Mucosa of stomach (tissue), 1 donor: Measurements from ENCODE around the gene MEIOB.

Source experiments
- H3K27me3 ChIP-seq: one replicate; pipeline ENCODE4 v1.7.0; 2013; ENCODE audit warnings: mild to moderate bottlenecking, low read length; ENCODE audit not compliant: control insufficient read depth, insufficient read depth
- H3K36me3 ChIP-seq: one replicate; pipeline ENCODE4 v1.7.0; 2013; ENCODE audit warnings: low read length; ENCODE audit not compliant: control insufficient read depth, insufficient read depth
- H3K4me1 ChIP-seq: one replicate; pipeline ENCODE4 v1.7.0; 2013; ENCODE audit warnings: mild to moderate bottlenecking, low read length; ENCODE audit not compliant: control insufficient read depth, insufficient read depth
- H3K4me3 ChIP-seq: one replicate; pipeline ENCODE4 v1.7.0; 2013; ENCODE audit warnings: low read length
- H3K9ac ChIP-seq: one replicate; pipeline ENCODE4 v1.7.0; 2013; ENCODE audit warnings: mild to moderate bottlenecking, low read length, moderate library complexity
- H3K9me3 ChIP-seq: one replicate; pipeline ENCODE4 v1.7.0; 2013; ENCODE audit warnings: mild to moderate bottlenecking, low read length, moderate library complexity; ENCODE audit not compliant: control insufficient read depth
- donor health status: Pancreatic carcinoma.

The MEIOB gene

DNA sequence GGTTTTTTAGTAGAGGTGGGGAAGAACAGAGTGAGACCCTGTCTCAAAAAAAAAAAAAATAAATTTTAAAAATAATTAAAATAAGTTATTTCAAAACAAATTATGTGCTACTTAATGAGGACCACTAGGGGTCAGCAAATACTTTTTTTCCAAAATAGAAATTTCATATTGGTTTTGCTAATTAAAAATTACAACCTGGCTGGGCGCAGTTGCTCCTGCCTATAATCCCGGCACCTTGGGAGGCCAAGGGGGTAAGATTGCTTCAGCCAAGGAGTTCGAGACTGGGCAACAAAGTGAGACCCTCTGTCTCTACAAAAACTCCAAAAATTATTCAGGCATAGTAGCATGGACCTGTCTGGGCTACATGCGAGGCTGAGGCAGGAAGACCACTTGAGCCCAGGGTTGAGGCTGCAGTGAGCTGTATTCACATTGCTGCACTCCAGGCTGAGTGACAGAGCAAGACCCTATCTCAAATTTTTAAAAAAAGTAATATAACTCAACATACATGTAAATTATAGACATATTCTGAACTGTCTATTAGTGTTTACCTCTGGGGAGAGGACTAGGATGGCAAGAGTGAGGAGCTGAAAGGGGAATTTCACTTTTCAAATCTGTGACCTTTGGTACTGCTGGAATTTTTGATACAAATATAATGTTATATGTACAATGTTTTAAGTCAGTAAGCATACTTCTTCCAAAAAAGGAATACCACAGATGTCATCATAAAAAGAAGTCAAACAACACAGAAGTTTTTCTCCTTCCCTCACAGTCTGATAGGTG is 8.1 kb downstream of the MEIOB start:
- Histone ChIP-seq H3K4me1 (no peaks in the 10 kb centered on the region), H3K4me3 (no peak overlapping the region), H3K9me3 (no peaks in the 10 kb centered on the region), H3K9ac (no peak overlapping the region), H3K27me3 (peaks cover 15% of the 10 kb centered on the region), H3K36me3 (no peaks in the 10 kb centered on the region)

DNA sequence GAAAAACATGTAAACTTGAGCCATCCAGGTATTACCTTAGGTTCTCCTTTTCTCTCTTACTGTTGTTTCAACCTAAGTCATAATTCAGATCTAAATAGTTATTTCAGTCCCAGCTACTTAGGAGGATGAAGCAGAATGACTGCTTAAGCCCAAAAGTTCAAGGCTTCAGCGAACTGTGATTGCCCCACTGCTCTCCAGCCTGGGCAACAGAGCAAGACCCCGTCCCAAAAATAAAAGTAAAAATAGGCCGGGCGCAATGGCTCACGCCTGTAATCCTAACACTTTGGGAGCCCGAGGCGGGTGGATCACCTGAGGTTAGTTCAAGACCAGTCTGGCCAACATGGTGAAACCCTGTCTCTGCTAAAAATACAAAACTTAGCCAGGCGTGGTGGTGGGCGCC is 9.6 kb downstream of the MEIOB start:
- Histone ChIP-seq H3K9me3 (no peaks in the 10 kb centered on the region), H3K9ac (no peak overlapping the region), H3K4me3 (no peak overlapping the region), H3K27me3 (peaks cover 26% of the 10 kb centered on the region), H3K36me3 (no peaks in the 10 kb centered on the region), H3K4me1 (no peaks in the 10 kb centered on the region)

DNA sequence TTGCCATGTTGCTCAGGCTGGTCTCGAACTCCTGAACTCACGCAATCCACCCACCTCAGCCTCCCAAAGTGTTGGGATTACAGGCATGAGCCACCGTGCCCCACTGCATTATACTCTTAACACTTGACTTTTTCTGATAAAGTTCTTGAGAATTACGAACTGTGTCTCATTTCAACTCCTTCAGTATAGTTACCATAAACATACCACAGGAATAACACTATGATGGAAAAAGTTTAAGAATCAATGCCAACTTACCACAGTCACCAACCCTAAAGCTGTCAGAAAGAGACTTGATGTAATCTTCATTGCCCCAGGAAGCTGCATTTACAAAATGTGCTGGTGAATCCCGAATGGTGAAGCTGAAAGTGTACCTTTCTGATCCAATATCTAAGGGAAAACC is 10.2 kb downstream of the MEIOB start:
- no peak overlapping the region for H3K4me3 ChIP-seq
- H3K36me3 ChIP-seq, result no peaks in the 10 kb centered on the region
- no peak overlapping the region for H3K9ac ChIP-seq
- no peaks in the 10 kb centered on the region for H3K4me1 ChIP-seq
- H3K27me3 ChIP-seq, result peaks cover 33% of the 10 kb centered on the region
- H3K9me3 ChIP-seq, result no peaks in the 10 kb centered on the region

DNA sequence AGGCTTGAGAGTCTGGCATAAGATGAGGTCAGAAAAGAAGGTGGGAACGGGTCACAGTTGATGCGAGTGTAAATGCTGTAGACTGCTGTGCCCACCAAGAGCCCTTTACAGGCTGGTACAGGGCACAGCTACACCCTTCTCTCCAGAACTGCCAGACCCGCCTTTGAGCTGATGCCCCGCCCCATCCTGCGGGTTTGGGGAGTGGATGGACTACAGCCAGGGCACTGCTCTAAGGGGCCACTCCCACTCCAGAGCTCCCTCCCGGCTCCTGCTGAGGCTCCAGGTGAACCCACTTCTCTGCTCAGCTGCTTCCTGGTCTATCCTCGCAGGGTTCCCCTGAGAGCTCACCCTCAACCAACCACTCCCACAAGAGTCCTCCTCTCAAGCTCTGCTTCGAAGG is 12.3 kb downstream of the MEIOB start:
- Histone ChIP-seq H3K36me3 (no peaks in the 10 kb centered on the region), H3K9me3 (no peaks in the 10 kb centered on the region), H3K4me3 (no peak overlapping the region), H3K4me1 (no peaks in the 10 kb centered on the region), H3K9ac (no peak overlapping the region), H3K27me3 (peaks cover 33% of the 10 kb centered on the region)

DNA sequence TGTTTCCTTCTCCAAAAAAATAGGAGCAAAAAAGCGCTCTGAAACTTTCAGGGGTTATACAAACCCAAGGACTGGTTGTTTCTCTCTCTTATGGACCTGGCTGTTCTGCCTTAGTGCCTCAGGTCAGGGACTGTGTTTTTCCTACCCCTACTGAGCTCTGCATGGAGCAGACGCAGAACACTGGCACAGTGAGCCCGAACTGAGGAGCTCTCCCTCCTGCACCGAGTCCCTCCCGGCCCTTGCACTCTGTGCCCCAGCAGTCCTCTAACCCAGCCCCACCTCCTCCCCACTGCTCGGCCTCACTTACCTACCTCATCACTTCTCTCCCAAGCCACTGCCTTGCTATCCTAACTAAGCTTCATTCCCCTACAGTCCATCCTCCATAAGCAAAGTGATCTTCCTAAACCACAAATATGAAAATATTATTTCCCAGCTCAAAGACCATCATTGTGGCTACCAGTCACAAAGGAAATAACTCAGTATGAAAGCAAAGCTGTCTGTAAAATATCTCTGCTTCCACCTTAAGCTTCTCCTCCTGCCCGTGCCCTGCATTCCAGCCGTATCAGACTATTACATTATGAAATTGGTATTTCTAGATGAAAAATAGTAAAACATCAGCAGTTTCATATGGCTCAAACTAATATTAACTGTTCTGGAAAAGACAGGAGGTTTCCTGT is 13.6 kb downstream of the MEIOB start:
- Histone ChIP-seq H3K4me3 (no peak overlapping the region), H3K36me3 (no peaks in the 10 kb centered on the region), H3K9ac (no peak overlapping the region), H3K27me3 (peaks cover 33% of the 10 kb centered on the region), H3K9me3 (no peaks in the 10 kb centered on the region), H3K4me1 (no peaks in the 10 kb centered on the region)

DNA sequence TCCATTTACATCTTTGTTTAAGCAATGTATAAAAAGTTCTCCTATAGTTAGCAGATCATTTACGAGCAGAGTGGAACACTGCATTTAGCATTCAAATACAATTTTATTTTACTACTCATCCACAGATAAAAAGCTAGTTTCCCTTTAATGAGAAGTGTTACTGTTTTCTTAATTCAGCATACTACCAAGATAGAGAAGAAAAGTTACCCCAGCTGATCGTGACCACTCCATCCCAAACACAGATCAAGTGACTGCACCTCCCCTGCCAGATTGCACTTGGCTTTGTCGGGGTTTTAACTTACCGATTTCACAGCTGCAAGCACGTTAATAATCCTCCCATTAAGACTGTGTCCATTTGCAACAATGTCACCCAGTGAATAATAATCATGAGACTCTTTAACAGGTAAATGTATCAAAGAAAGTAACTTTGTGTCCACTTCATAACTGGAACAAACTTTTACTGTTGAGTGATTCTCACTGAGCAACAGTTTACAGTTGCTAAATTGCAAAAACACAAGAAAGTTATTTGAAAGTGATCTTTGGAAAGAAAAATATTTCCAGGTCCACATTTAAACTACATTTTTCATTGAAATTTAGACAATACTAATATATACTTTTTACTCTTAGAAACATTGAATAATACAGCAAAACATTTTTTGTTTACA is 14.4 kb downstream of the MEIOB start:
- H3K9ac ChIP-seq, result no peak overlapping the region
- H3K36me3 ChIP-seq, result no peaks in the 10 kb centered on the region
- no peaks in the 10 kb centered on the region for H3K9me3 ChIP-seq
- peaks cover 33% of the 10 kb centered on the region for H3K27me3 ChIP-seq
- no peaks in the 10 kb centered on the region for H3K4me1 ChIP-seq
- no peak overlapping the region for H3K4me3 ChIP-seq

DNA sequence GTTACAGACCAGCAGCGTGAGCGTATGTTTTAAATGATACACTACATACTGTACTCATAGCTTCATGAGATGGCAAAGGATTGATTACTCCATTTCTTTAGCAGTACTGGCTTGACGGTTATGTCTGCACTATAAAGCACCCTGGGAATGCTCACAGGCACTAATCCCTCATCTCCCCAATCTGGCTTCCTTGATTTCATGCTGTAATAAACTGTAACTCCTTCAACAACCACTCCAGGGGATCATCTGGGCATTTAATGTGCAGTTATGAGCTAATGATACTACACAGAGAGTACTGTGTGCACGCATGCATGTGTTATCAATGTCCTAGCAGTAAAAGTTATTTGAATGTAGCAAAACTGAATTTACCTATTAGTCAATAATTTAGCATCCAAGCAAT is 20.2 kb downstream of the MEIOB start:
- Histone ChIP-seq H3K4me1 (no peaks in the 10 kb centered on the region), H3K9me3 (no peaks in the 10 kb centered on the region), H3K4me3 (no peak overlapping the region), H3K27me3 (peaks cover under 1% of the 10 kb centered on the region), H3K36me3 (no peaks in the 10 kb centered on the region), H3K9ac (no peak overlapping the region)

DNA sequence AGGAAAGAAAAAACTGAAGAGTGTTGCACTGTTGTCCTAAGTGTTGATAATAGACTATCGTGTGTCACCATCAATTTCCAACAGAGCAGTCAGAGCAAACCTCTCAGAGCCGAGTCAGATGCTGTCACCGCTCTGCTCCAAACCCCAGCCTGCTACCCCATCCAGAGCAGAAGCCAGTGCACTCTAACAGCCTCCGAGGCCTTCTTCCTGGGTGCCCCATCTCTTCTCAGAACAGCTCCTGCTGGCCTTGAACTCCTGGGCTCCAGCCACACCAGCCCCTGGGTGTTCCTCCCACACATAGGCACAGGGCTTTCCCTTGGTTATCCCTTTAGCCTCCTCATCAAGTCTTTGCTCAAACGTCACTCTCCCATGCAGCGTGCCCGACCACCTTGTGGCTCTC is 21.0 kb downstream of the MEIOB start:
- Histone ChIP-seq H3K4me3 (no peak overlapping the region), H3K36me3 (no peaks in the 10 kb centered on the region), H3K9me3 (no peaks in the 10 kb centered on the region)

DNA sequence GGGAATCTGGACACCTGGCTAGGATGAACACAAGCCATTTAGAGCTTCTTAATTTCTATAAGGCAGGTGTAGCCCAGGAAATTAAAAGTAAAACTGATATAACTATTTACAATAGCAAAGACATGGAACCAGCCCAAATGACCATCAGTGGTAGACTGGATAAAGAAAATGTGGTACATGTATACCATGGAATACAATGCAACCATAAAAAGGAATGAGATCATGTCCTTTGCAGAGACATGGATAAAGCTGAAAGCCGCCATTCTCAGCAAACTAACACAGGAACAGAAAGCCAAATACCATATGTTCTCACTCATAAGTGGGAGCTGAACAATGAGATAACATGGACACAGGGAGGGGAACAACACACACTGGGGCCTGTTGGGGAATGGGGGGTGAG is 25.5 kb downstream of the MEIOB start:
- Histone ChIP-seq H3K9me3 (no peaks in the 10 kb centered on the region), H3K9ac (no peak overlapping the region), H3K36me3 (no peaks in the 10 kb centered on the region), H3K4me3 (no peak overlapping the region), H3K27me3 (no peaks in the 10 kb centered on the region), H3K4me1 (no peaks in the 10 kb centered on the region)

More for the DNA sequence above, 21.0 kb downstream of the MEIOB start:
- H3K9ac ChIP-seq, result no peak overlapping the region
- no peaks in the 10 kb centered on the region for H3K27me3 ChIP-seq
- H3K4me1 ChIP-seq, result no peaks in the 10 kb centered on the region

DNA sequence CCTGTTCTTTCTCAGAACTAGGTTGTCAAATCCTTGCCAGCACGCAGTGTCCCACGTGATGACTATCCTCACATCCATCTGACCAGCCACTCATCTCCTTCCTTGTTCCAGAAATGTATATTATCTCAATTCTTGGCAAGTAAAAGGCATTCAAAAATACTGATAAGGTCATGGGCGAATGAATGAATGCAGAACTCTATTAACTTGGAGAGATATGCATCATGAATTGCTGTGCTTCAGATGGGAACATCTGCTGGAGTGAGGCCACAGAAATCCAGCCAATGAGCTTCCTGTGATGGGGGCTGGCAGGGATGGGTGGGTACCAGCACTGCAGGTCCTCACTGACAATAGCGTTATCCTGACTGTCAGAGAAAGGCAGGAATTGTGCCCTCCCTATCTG is 26.0 kb downstream of the MEIOB start:
- no peaks in the 10 kb centered on the region for H3K27me3 ChIP-seq

DNA sequence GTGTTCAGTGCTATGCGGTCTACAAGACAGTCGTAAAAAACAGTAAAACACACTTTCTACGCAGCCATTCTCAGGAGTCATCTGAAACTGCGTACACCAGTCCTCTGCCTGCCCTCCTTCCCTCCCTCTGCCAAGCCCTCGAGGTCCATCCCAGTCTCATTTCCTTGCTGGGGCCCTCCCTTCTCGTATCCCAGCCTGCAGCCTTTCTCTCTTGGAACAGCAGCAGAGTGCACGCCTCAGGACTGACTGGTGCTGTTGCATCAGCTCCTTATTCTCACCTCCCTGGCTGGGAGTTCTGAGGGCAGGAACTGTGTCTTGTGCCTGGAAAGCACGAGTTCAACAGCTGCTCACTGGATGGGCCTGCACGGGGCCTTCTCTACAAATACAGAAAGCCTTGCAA is 32.4 kb downstream of the MEIOB start:
- H3K9me3 ChIP-seq, result no peaks in the 10 kb centered on the region

More for the DNA sequence above, 26.0 kb downstream of the MEIOB start:
- Histone ChIP-seq H3K4me3 (no peak overlapping the region), H3K4me1 (no peaks in the 10 kb centered on the region), H3K9me3 (no peaks in the 10 kb centered on the region), H3K9ac (no peak overlapping the region), H3K36me3 (no peaks in the 10 kb centered on the region)

DNA sequence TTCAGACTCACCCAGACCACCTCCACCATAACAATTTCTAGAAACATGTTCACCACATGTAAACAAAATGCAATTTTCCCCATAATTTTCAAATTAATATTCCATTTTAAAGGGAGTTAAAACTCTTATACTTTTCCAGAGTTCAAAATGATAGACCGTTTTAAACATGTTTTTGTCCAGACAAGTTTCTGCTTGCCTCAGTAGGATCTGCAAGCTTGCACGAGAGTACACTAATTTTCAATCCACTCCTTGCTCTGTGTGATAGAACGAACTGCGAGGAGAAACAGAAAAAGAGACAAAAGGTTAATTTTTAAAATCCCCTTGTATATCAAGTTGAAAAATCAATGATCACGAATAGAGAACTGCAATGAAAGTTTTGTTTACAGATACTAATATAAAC is 37.9 kb downstream of the MEIOB start:
- Histone ChIP-seq H3K4me3 (no peak overlapping the region), H3K27me3 (no peaks in the 10 kb centered on the region), H3K9me3 (no peaks in the 10 kb centered on the region), H3K4me1 (peaks cover 15% of the 10 kb centered on the region), H3K9ac (no peak overlapping the region), H3K36me3 (no peaks in the 10 kb centered on the region)

More for the DNA sequence above, 32.4 kb downstream of the MEIOB start:
- Histone ChIP-seq H3K4me1 (no peaks in the 10 kb centered on the region), H3K27me3 (no peaks in the 10 kb centered on the region), H3K36me3 (no peaks in the 10 kb centered on the region), H3K4me3 (no peak overlapping the region), H3K9ac (no peak overlapping the region)
